ENCODE data around the gene TAPT1.

The TAPT1 gene

GRCh38 chr4:16240300-16240699 is 14.0 kb upstream of the TAPT1 start:
- no peak for DNase-seq
- no peak overlapping the region for H3K27ac ChIP-seq
- no peaks in the 10 kb centered on the region for H3K27me3 ChIP-seq (replicated peaks)
- H3K36me3 ChIP-seq (replicated peaks) = no peaks in the 10 kb centered on the region
- H3K4me3 ChIP-seq (ENCODE audit: low read depth, low read length) = no peak overlapping the region
- no peak for TF ChIP-seq CTCF (IDR thresholded peaks at IDR 0.05; ENCODE audit: low read depth, low read length, missing control alignments)
- in situ Hi-C loops (cut with HindIII; ENCODE audit: low pct_ligation_motif_present, low sequenced_read_pairs) = no loop called here

- in situ Hi-C loops (cut with HindIII; ENCODE audit: low pct_ligation_motif_present, low sequenced_read_pairs) = no loop called here
- Histone ChIP-seq H3K36me3 (replicated peaks) (no peaks in the 10 kb centered on the region), H3K4me3 (ENCODE audit: low read depth, low read length) (no peak overlapping the region), H3K27ac (no peak overlapping the region), H3K27me3 (replicated peaks) (no peaks in the 10 kb centered on the region)
- TF ChIP-seq CTCF (IDR thresholded peaks at IDR 0.05; ENCODE audit: low read depth, low read length, missing control alignments) = no peak
- no peak for DNase-seq
These were observed 12.8 kb upstream of the TAPT1 start for GRCh38 chr4:16239086-16239485.

- DNase-seq = peak; percentile 27
- Histone ChIP-seq H3K36me3 (replicated peaks) (no peaks in the 10 kb centered on the region), H3K27me3 (replicated peaks) (no peaks in the 10 kb centered on the region), H3K4me3 (ENCODE audit: low read depth, low read length) (no peak overlapping the region), H3K27ac (no peak overlapping the region)
- TF ChIP-seq CTCF (IDR thresholded peaks at IDR 0.05; ENCODE audit: low read depth, low read length, missing control alignments) = no peak
- in situ Hi-C loops (cut with HindIII; ENCODE audit: low pct_ligation_motif_present, low sequenced_read_pairs) = no loop called here
These were observed 12.1 kb upstream of the TAPT1 start for GRCh38 chr4:16238327-16238726.

- Histone ChIP-seq H3K36me3 (replicated peaks) (no peaks in the 10 kb centered on the region), H3K27me3 (replicated peaks) (no peaks in the 10 kb centered on the region), H3K4me3 (ENCODE audit: low read depth, low read length) (no peak overlapping the region), H3K27ac (no peak overlapping the region)
- in situ Hi-C loops (cut with HindIII; ENCODE audit: low pct_ligation_motif_present, low sequenced_read_pairs) = no loop called here
- DNase-seq = no peak
- TF ChIP-seq CTCF (IDR thresholded peaks at IDR 0.05; ENCODE audit: low read depth, low read length, missing control alignments) = no peak
These were observed 11.4 kb upstream of the TAPT1 start for GRCh38 chr4:16237715-16238114.

- DNase-seq = no peak
- no peak for TF ChIP-seq CTCF (IDR thresholded peaks at IDR 0.05; ENCODE audit: low read depth, low read length, missing control alignments)
- Histone ChIP-seq H3K27me3 (replicated peaks) (no peaks in the 10 kb centered on the region), H3K27ac (no peak overlapping the region), H3K4me3 (ENCODE audit: low read depth, low read length) (no peak overlapping the region), H3K36me3 (replicated peaks) (no peaks in the 10 kb centered on the region)
- in situ Hi-C loops (cut with HindIII; ENCODE audit: low pct_ligation_motif_present, low sequenced_read_pairs) = no loop called here
These were observed 10.2 kb upstream of the TAPT1 start for GRCh38 chr4:16236402-16237023.

GRCh38 chr4:16235209-16235608 is 8.9 kb upstream of the TAPT1 start:
- in situ Hi-C loops (cut with HindIII; ENCODE audit: low pct_ligation_motif_present, low sequenced_read_pairs) = no loop called here
- no peaks in the 10 kb centered on the region for H3K36me3 ChIP-seq (replicated peaks)
- no peaks in the 10 kb centered on the region for H3K27me3 ChIP-seq (replicated peaks)
- H3K27ac ChIP-seq = no peak overlapping the region
- no peak for TF ChIP-seq CTCF (IDR thresholded peaks at IDR 0.05; ENCODE audit: low read depth, low read length, missing control alignments)
- DNase-seq = no peak
- H3K4me3 ChIP-seq (ENCODE audit: low read depth, low read length) = no peak overlapping the region
